Chondrocyte (in vitro differentiated cells): ENCODE results near the gene ZBTB7B. TPM values are rescaled to one million over a fixed set of nuclear protein-coding genes. Genes with fewer than 3 reads are reported as not detected.
"Not testable (repeated sequence)": the region's sequence is repeated elsewhere in the genome, so short reads cannot be mapped to it uniquely, and the experiment has no call there.

Experiments used
- DNase-seq: peaks from one replicate; pipeline ENCODE4 v3.0.0; 2021; ENCODE audit warnings: mixed read lengths, low spot score
- H3K27ac Mint-ChIP-seq: one replicate; pipeline ENCODE4 v1.8.0; 2021; ENCODE audit warnings: mild to moderate bottlenecking, moderate library complexity, mixed read lengths; ENCODE audit not compliant: unreplicated experiment
- H3K27me3 Mint-ChIP-seq: 2 replicates; pipeline ENCODE4 v1.8.0; 2021; ENCODE audit warnings: low read depth, mixed read lengths
- H3K36me3 Mint-ChIP-seq: 2 replicates; pipeline ENCODE4 v1.8.0; 2021; ENCODE audit warnings: low read depth, mixed read lengths
- H3K4me1 Mint-ChIP-seq: 2 replicates; pipeline ENCODE4 v1.8.0; 2021; ENCODE audit warnings: low read depth, mild to moderate bottlenecking, mixed read lengths
- H3K4me3 Mint-ChIP-seq: one replicate; pipeline ENCODE4 v1.8.0; 2021; ENCODE audit warnings: mild to moderate bottlenecking, moderate library complexity, mixed read lengths; ENCODE audit not compliant: unreplicated experiment
- H3K9me3 Mint-ChIP-seq: 2 replicates; pipeline ENCODE4 v1.8.0; 2021; ENCODE audit warnings: low read depth, mixed read lengths
- CTCF ChIP-seq: fragments of 200-600 bp; sonication (generic); IDR thresholded peaks from 2 replicates; pipeline ENCODE4 v1.5.0; 2021; ENCODE audit warnings: antibody characterized with exemption, mild to moderate bottlenecking, moderate library complexity
- total RNA-seq: library from RNA; stranded (reverse); gene quantifications from 3 replicates; pipeline ENCODE4 v1.2.1, GENCODE V29; 2021

Gene ZBTB7B
- total RNA-seq, 1 donor from 2014 or later: 41.1 TPM

- no peak for DNase-seq
- Mint-ChIP-seq H3K27me3 (no peaks in the 10 kb centered on the region), H3K4me3 (no peak overlapping the region), H3K27ac (no peak overlapping the region), H3K36me3 (no peaks in the 10 kb centered on the region), H3K9me3 (no peaks in the 10 kb centered on the region), H3K4me1 (peaks cover 28% of the 10 kb centered on the region)
- no peak for TF ChIP-seq CTCF
These were observed 27.1 kb upstream of the ZBTB7B start for GRCh38 chr1:154975409-154976059.

DNA sequence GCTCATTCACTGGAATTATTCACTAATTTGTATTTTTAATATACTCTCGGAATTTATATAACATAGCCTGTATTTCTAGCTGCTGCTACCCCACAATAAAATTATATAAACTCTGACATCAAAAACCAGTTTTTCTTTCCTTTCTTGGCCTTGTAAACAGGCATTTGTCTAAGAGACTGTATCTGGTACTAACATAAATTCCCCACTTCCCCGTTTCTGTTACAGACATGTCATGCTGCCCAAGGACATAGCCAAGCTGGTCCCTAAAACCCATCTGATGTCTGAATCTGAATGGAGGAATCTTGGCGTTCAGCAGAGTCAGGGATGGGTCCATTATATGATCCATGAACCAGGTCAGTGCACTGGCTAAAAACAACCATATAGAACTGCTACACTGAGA is 24.8 kb upstream of the ZBTB7B start:
- H3K4me1 Mint-ChIP-seq, DNase-seq, H3K9me3 Mint-ChIP-seq, H3K36me3 Mint-ChIP-seq, H3K4me3 Mint-ChIP-seq, H3K27ac Mint-ChIP-seq, H3K27me3 Mint-ChIP-seq: not testable (repeated sequence)

GRCh38 chr1:154978360-154978759 is 24.2 kb upstream of the ZBTB7B start:
- H3K27me3 Mint-ChIP-seq: no peaks in the 10 kb centered on the region

GRCh38 chr1:154982341-154982740 is 20.3 kb upstream of the ZBTB7B start:
- no peak for TF ChIP-seq CTCF
- Mint-ChIP-seq H3K27ac (no peak overlapping the region), H3K4me1 (peaks cover 8% of the 10 kb centered on the region), H3K9me3 (no peaks in the 10 kb centered on the region), H3K4me3 (no peak overlapping the region), H3K36me3 (no peaks in the 10 kb centered on the region), H3K27me3 (no peaks in the 10 kb centered on the region)
- DNase-seq: no peak

More at GRCh38 chr1:154978360-154978759, 24.2 kb upstream of the ZBTB7B start:
- no peak for DNase-seq
- Mint-ChIP-seq H3K4me3 (no peak overlapping the region), H3K9me3 (no peaks in the 10 kb centered on the region), H3K4me1 (peaks cover 3% of the 10 kb centered on the region), H3K27ac (no peak overlapping the region), H3K36me3 (no peaks in the 10 kb centered on the region)
- no peak for TF ChIP-seq CTCF

- DNase-seq: peak; percentile 96
- no peak for TF ChIP-seq CTCF
- Mint-ChIP-seq H3K4me1 (peaks cover 6% of the 10 kb centered on the region), H3K27me3 (no peaks in the 10 kb centered on the region), H3K4me3 (no peak within 1 kb of the TSS), H3K9me3 (no peaks in the 10 kb centered on the region), H3K36me3 (no peaks in the 10 kb centered on the region), H3K27ac (no peak within 1 kb of the TSS)
These were observed 19.5 kb upstream of the ZBTB7B start, which contains the start of gene FLAD1 for GRCh38 chr1:154982897-154983648. Gene FLAD1, plus strand, starts transcription at chr1:154983344. Its CDS starts 351 bp downstream, at chr1:154983695.
